GM18498 (cell line): ENCODE results near the gene TMEM92.

ENCODE experiments used
- ATAC-seq: cut with Tn5 transposase; IDR thresholded peaks from one replicate; pipeline ENCODE4 v1.9.1; 2021; ENCODE audit warnings: mild to moderate bottlenecking, moderate library complexity; ENCODE audit not compliant: unreplicated experiment

TMEM92 gene

GRCh38 chr17:50325906-50326305, 51.6 kb downstream of the TMEM92 start:
- no peak for ATAC-seq

DNA sequence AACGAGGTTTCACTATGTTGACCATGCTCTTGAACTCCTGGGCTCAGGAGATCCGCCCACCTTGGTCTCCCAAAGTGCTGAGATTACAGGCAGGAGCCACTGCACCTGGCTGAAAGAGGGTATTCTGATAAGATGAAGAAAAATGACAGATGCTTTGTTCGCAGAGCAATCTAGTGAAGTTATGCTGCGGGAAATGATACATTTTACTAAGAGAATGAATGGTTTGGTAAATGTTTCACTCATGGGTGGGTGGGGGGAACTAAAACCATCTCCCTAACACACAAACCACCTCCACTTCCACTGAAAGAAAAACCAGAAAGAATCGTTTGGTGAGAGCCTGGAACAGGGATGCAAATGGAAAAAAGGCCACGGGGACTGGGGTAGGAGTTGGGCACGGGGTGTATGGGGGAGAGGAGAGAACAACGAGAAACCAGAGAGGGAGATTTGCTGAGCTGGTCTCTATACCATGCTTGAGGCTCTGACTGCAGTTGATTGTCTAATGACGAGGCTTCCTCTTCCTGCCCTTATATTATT, 52.6 kb downstream of the TMEM92 start:
- no peak for ATAC-seq

- no peak for ATAC-seq
Measured at GRCh38 chr17:50328363-50329325, 54.4 kb downstream of the TMEM92 start.

GRCh38 chr17:50329716-50330115, 55.5 kb downstream of the TMEM92 start:
- ATAC-seq = no peak

DNA sequence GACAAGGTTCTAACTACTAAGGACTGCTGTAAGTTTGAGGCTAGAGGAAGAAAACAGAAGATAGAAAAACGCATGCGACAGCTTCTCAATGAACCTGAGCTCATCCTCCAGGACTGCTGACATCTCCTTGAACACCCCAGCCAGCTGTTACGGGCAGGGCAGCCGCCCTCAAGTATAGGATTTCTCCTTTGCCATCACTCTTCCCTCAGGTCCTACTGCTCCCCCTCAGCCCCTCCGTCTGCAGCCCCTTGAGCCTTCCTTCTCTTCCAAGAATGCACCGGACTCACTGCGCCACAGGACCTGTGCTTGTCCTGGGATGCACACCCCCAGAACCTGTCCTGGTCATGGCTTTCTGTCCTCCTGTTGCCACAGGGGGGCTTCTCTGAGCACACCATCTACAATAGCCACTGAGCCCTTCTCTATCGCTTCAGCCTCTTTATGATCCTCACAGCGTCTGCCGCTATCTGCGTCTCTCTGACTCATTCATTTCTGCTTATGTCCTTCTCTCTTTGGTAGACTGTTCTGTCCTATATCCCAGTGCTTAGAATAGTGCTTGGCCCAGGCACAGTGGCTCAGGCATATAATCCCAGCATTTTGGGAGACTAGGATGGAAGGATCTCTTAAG, 56.0 kb downstream of the TMEM92 start:
- no peak for ATAC-seq
